22Rv1 (cell line): ENCODE data around the gene VHLL.

ENCODE experiments used
- CTCF ChIP-seq: fragments of 450-650 bp; IDR thresholded peaks from 2 replicates; pipeline ENCODE4 v1.5.1; 2017; ENCODE audit warnings: mild to moderate bottlenecking
- ZFX ChIP-seq: fragments of 450-650 bp; IDR thresholded peaks from 2 replicates; pipeline ENCODE4 v1.6.1; 2017; ENCODE audit warnings: antibody characterized with exemption, borderline replicate concordance

- TF ChIP-seq CTCF (no peak), ZFX (no peak)
Measured at GRCh38 chr1:156291226-156292061, 7.7 kb downstream of the VHLL start.
